Measurements from ENCODE around the gene MFN1.

Gene MFN1

DNA sequence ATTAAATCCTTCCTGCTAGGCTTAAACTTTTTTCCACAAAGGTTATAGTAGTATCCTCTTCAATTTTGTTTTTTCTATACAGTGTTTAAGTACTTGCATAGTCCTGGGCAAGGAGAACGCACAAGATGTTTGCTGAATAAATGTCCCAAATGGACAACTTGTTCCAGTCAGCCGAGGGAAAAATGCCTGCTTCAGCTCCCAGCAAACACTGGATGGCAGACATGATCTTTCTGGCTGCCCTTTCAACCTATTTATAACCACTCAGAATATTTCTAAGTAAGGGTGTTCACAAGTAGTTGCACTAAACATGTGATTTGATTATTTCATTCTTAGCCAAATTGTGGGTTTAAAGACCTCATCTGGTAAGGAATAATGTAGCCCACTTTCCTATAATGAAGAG is 74.0 kb downstream of the MFN1 start:
- DNase-seq (ENCODE audit: low read depth), result no peak
- no peak overlapping the region for H3K4me3 ChIP-seq (ENCODE audit: low read depth, low read length)

DNA sequence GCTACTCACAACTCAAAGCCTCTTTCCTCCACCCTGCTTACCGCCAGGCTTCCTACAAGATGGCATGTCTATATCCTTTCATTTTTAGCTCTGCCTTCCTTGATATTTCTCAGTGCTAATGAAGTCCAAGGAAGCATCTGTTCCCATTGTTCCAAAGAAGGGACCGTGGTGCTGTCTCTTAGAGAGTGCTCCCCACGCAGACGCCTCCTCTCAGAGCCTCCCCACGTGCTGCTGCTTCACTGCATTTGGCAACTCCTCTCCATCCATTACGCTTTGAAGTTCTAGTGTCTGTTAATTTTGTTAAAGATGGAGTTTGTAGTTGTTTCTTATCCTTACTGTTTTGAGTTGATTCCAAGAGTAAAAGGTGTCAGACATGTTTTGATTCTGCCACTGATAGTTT is 77.6 kb downstream of the MFN1 start:
- H3K4me3 ChIP-seq (ENCODE audit: low read depth, low read length), result no peak overlapping the region

DNA sequence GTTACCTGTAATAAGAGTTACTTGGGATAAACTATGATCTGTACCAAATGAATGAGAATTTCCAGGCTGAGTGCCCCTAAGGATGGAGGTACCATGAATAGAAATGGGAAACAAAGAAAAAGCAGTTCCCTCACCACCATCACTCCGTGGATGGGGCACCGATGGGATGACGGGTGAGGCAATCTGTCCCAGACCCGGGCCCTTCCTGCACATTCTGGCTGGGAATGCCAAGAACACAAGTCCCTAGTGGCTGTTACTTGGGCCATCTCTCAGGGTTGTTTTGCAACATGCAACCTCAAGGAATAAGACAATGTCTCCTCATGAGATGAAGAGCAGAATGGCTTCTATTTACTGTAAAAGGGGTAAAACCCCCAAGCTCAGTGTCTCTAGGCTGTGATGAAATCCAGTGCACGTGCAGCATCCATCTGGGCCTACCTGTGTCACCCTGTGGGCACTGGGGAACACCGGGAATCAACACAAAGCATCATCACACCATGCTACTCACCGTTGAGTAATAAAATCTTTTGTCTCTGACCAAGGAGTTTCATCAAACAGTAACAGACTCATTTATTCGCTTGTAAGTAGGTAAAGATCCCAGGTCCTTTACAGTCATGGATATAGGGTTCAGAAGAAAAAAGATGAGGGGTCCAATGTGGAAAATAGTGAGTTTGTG is 81.5 kb downstream of the MFN1 start:
- H3K4me3 ChIP-seq (ENCODE audit: low read depth, low read length), result no peak overlapping the region
- no peak for DNase-seq (ENCODE audit: low read depth)

More for the DNA sequence above, 77.6 kb downstream of the MFN1 start:
- DNase-seq (ENCODE audit: low read depth), result no peak

DNA sequence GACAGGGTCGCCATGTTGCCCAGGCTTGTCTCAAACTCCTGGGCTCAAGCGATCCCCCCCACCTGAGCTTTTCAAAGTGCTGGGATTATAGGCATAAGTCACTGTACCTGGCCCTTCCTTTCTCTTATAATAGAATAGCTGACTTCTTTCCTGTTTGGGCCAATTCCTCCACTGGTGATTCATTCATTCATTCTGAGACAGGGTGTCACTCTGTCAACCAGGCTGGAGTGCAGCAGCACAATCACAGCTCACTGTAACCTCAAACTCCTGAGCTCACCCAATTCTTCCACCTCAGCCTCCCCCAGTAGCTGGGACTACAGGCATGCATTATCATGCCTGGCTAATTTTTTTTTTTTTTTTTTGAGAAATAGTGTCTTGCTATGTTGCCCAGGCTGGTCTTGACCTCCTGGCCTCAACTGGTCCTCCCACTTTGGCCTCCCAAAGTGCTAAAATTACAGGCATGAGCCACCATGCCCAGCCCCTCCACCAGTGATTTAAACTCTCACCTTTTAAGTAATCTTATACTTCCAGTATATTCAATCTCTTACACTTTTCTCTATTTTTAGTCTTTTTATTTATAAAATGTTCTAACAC is 82.9 kb downstream of the MFN1 start:
- no peak for DNase-seq (ENCODE audit: low read depth)

DNA sequence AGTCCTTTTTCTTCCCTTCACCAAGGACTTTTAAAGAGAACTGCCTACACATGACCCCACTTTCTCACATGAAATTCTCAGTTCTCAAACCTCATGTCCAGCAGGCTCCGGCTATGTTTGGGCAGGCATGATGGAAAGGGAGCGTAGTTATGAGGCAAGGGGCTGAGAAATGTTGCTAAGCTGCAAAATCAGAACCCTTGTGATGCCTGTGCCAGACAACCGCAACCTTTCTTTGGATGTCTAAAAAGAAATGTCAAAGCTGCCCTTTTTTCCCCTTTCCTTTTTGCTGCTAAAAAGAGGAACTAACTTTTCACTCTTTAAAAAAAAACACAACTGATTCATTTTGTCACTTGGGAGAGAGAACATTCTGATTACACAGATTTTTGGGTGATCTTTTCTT is 84.5 kb downstream of the MFN1 start:
- no peak for DNase-seq (ENCODE audit: low read depth)
- no peak overlapping the region for H3K4me3 ChIP-seq (ENCODE audit: low read depth, low read length)

More for the DNA sequence above, 82.9 kb downstream of the MFN1 start:
- no peak overlapping the region for H3K4me3 ChIP-seq (ENCODE audit: low read depth, low read length)

DNA sequence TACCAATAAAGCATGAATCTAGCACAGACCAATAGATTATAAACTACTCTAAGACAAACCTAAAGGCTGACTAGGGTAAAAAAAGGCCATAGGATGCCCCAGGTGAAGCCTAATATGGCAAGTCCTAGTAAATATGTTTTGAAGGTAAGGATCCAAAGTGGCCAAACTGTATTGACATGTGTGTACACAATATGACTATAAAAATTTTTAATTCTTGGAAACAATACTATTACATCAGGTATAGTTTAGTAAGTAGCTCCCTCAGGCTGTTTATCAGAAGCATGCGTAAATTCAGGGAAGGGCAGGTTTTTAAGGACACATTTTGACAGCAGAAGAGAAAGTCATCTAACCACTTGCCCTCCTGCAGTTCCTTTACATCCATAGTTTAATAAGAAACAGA is 84.9 kb downstream of the MFN1 start:
- no peak for DNase-seq (ENCODE audit: low read depth)
- no peak overlapping the region for H3K4me3 ChIP-seq (ENCODE audit: low read depth, low read length)

DNA sequence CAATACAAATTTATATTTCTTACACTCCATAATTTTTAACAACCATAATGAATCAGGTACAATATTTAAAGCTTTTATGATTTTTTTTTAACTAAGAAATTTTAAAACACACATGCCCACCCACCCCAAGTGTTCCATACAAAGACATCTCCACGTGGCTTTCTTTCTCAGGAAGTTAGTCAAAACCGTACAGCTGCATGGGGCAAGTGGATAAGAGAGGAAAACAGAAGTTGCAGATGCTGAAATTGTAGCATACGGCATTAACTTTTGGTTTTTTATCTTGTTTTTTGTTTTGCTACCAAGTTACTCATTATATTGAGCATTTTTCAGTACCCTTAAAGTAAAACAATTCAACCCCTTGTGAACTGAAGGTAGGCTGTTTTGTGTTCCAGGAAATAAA is 89.0 kb downstream of the MFN1 start:
- H3K4me3 ChIP-seq (ENCODE audit: low read depth, low read length), result no peak overlapping the region
- DNase-seq (ENCODE audit: low read depth), result no peak

DNA sequence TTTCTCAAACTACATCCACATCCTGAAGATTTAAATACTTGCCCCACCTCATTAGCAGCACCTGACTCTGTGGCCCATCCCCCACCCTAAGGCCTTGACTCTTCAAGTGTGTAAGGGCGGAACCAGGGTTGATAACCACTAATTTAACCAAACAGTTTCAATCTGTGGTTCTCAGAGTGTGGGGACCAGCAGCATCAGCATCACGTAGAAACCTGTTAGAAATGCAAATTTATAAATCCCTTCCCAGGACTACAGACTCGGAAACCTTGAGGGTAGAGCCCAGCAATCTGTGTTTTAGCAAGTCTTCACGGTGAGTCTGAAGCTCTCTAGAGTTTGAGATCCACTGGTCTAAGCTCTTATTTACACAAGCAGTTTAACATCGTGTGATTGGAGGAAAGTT is 91.3 kb downstream of the MFN1 start:
- H3K4me3 ChIP-seq (ENCODE audit: low read depth, low read length), result no peak overlapping the region
- DNase-seq (ENCODE audit: low read depth), result no peak

Data from skeletal muscle cell (primary cell).